T follicular helper cell (primary cell): ENCODE results near the gene TOP3A.
"Not testable (repeated sequence)": the region's sequence is repeated elsewhere in the genome, so short reads cannot be mapped to it uniquely, and the experiment has no call there.

Source experiments
- DNase-seq: peaks from one replicate; pipeline ENCODE4 v3.0.0-alpha.2; 2020; ENCODE audit warnings: low read depth

TOP3A gene

DNA sequence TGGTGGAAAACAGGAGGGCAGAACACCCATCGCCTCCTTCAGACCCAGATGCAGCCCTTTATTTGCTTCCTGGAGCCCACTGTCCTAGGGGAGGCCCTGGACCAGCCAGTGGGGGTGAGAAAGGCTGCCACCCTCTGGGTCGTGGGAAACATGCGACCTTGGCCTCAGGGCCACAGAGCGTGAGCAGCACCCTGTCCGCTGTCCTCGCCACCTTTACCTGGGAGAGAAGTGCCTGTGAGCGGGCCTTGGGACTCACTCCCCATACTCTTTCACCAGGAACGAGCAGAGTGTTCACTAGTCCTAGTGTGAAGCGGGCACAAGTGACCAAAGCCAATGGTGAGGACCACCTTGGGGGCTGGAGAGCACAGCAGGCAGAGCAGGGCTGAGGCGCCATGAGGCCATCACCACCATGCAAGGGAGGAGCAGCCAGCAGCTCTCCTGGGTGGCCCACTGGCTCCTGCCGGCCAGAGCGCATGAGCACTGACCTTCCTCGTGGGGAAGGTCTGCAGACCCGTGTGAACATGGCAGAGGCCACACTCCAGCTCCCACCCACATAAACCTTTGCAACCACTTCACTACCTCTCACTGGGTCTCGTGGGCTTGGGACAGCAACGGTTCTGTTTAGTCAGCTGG is 8.8 kb upstream of the TOP3A start:
- no peak for DNase-seq

GRCh38 chr17:18323007-18323406 is 8.2 kb upstream of the TOP3A start:
- no peak for DNase-seq

DNA sequence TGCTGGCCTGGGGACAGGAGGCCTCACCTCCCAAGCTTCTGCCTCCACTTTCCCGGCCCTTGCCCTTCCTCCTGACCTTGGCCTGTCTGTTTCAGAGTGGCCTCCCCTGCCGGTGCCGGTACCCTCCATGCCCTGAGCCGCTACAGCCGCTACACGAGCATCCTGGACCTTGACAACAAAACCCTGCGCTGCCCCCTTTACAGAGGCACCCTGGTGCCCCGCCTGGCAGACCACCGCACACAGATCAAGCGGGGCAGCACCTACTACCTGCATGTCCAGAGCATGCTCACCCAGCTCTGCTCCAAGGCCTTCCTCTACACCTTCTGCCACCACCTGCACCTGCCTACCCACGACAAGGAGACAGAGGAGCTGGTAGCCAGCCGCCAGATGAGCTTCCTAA is 7.7 kb upstream of the TOP3A start:
- DNase-seq = no peak

- no peak for DNase-seq
These were observed 6.5 kb upstream of the TOP3A start for GRCh38 chr17:18321309-18321708.

GRCh38 chr17:18320301-18320700 is 5.5 kb upstream of the TOP3A start:
- DNase-seq = no peak

- no peak for DNase-seq
These were observed 4.9 kb upstream of the TOP3A start for GRCh38 chr17:18319604-18320256.

GRCh38 chr17:18318771-18319450 is 4.1 kb upstream of the TOP3A start:
- DNase-seq = no peak

DNA sequence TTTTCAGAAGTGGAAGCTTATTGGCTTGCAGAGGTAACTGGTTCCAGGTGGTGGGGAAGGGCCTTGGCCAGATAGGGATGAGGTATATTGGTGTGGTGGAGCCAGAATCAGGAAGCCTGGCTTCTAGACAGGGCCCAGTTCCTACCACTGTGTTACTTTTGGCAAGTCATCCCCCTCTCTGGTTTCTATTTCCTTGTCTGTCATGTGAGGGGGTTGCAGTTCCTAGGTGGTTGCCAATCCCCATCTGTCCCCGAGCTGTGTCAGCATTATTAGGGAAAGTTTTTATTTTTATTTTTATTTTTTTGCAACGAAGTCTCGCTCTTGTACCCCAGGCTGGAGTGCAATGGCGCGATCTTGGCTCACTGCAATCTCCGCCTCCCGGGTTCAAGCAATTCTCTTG is 3.3 kb upstream of the TOP3A start:
- DNase-seq = no peak

DNA sequence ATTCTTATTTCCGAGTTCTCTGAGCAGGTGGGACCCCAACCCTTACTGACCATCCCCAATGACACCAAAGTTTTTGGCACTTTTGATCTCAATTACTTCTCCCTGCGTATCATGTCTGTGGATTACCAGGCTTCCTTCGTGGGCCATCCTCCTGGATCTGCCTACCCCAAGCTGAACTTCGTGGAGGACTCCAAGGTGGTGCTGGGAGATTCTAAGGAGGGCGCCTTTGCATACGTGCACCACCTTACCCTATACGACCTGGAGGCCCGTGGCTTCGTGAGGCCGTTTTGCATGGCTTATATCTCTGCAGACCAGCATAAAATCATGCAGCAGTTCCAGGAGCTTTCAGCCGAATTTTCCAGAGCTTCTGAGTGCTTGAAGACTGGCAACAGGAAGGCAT is 1.2 kb upstream of the TOP3A start:
- DNase-seq = no peak

GRCh38 chr17:18315562-18315922 is 748 bp upstream of the TOP3A start:
- no peak for DNase-seq

- no peak for DNase-seq
These were observed 599 bp downstream of the TOP3A start for GRCh38 chr17:18314059-18314730.

DNA sequence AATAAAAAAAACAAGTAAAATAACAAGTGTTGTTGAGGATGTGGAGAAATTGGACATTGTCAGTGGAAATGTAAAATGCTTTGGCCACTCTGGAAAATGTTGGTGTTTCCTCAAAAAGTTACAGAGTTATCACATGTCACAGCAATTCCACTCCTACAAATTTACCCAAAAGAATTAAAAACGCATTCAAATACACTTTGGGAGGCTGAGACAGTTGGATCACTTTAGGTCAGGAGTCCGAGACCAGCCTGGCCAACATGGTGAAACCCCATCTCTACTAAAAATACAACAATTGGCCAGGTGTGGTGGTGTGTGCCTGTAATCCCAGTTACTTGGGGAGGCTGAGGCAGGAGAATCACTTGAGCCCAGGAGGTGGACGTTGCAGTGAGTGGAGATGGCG is 5.6 kb downstream of the TOP3A start:
- DNase-seq = no peak

DNA sequence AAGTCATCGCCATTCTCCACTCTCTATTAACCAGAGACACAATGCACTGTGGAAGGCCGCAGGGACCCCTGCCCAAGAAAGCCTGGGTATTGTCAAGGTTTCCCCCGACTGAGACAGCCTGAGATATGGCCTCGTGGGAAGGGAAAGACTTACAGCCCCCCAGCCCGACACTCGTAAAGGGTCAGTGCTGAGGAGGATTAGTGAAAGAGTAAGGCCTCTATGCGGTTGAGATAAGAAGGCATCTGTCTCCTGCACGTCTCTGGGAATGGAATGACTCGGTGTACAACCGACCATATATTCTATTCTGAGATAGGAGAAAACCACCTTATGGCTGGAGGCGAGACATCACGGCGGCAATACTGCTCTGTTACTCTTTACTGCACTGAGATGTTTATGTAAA is 11.6 kb downstream of the TOP3A start:
- not testable (repeated sequence) for DNase-seq

DNA sequence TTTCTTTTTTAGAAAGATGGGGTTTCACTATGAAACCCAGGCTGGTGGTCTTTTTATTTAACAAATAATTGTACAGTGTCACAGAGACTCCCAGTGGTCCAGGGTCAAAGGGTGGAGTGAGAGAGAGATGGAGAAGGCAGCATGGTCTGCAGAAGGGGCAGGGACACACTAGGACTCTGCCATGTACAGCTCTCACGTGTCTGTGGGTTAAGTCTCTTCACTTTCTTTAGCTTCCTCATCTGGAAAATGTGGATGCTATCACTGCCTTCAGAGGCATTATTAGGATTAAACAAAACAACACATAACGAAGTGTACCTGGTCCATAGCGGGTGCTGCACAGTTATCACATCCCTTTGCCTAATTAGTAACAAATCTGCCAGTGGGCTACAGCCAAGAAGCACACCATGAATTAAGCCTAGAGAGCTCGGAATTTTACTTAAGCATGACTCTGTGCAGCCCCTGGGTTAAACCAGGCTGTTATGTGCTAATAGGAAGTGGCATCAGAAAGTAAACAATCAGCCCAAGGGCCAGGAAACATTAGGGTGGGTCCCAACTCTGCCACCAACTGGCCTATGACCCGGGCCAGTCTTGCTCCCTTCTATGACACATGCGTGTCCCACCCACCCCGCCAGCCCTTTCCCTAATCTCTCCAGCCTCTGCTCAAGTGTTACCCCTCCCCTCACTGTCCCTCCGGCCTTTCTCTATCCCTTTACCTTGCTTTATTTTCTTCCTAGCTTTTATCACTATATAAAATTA is 13.9 kb downstream of the TOP3A start:
- no peak for DNase-seq

GRCh38 chr17:18298061-18298460 is 16.7 kb downstream of the TOP3A start:
- not testable (repeated sequence) for DNase-seq

- DNase-seq = no peak
These were observed 22.9 kb downstream of the TOP3A start for GRCh38 chr17:18291718-18292540.

DNA sequence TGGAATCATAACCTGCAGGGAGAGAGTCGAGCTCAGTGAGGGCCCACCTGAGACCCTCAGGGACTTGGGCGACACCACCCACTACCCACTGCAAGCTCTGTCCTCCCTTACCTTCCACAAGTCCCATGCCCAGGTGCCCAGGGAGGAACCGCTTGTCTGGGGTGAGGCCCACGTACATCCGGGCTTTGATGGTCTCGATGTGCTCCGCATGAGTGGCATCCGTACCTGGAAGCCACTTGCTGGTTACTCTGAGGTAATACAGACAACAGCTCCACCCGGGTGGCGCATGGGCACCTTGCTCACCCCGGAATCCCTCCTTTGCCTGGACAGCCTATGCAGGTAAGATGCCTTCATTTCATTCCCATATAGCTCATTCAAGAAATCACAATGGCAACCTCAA is 29.5 kb downstream of the TOP3A start:
- DNase-seq = no peak

GRCh38 chr17:18281788-18282187 is 33.0 kb downstream of the TOP3A start:
- no peak for DNase-seq

DNA sequence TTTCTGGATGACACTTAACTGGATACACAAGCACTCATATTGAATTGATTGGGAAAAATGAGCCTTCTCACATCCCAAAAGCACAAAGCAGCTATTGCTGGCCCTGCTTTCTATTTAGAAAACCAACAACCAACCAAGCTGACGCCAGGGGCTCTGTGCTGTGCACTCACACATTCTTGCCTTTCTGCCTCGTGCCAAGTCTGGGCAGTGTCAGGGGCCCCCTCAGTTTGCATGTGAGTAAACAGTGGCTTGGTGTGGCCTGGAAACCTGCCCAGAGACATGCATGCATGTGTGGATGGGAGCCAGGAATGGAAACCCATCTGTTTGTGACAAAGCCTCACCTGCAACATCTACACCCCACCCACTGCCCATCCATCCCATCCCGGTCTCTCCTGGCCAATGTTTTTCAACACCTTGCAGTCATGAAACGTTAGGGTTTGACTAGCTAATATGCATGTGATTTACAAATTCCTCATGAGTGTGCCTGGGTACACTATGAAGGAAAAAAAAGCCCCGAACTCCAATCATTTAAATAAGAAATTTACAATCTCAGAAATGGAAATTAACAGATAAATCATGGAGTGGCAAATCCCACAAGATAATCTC is 33.9 kb downstream of the TOP3A start:
- DNase-seq = no peak

GRCh38 chr17:18280249-18280648 is 34.5 kb downstream of the TOP3A start:
- DNase-seq = no peak

DNA sequence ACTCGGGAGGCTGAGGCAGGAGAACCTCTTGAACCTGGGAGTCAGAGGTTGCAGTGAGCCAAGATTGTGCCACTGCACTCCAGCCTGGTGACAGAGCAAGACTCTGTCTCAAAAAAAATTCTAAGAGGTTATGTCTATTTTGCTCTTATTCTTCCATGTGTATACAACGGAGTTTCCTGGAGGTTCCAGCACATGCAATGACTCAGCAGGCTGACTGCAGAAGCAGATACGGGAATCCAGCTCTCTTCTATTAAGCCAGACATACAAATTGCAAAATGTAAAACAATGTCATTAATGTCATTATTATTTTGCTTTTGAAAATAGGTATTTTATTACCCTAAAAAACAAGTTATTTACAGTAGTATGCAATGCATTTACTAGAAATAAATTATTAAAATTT is 35.9 kb downstream of the TOP3A start:
- no peak for DNase-seq
